ENCODE results near the gene TRIB2. TPM values are rescaled to one million over a fixed set of nuclear protein-coding genes. Genes with fewer than 3 reads are reported as not detected.

The TRIB2 gene
- total RNA-seq, 1 donor from 2014 or later: 12.3 TPM

DNA sequence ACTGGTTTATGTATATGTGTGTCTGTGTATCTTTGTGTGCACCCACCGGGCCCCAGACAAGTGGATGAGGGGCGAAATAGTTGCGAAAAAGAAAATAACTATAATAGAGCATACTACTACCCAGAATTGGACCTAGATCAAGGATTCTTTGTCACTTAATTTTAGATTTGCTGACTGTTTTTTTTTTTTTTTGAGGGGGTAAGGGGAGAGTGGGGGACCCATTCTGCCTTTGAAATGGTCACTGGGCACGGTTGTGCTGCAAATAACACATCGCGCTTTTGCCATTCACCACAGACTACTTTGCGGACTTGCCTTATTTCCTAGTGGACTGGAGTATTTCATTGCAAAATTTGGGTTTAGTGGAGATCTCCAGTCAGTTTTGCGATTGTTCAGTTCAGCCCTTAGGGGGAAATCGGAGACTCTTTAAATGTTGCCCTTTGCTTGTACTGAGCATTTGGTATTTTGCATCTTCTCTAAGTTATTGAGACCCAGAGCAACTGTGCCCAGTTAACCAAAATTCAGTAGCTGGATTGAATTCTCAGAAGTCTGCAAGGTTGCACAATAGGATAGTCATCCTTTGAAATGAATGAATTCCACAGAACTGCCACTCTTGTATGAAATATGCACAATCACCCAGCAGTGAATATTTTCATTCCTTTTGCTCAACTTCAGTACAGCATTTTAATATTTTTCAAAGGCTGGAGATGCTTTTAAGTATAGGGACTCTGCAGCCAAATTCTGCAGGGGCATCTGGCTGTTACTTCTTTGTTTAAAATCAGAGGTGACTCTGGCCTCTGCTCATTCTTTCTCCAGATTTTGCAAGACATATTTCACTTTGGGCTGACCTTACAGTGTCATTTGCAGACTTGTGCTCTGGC is 2.9 kb downstream of the TRIB2 start:
- DNase-seq (ENCODE audit: low read depth): no peak

DNA sequence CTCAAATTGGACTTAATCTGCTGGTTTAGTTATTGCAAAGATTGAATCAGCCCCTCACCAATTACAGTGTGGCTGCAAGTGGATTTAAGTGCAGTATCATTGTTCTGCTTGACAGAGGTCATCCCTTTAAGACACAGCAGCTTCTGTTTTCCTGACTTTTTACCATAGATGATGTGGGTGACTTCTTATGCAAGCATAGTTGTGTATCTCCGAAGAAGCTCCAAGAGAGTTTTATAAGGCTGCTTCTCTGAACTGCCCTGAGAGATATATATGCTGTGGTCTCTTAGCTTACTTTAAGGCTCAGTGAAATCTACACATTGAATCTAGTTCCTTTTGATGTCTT is 3.5 kb downstream of the TRIB2 start:
- DNase-seq (ENCODE audit: low read depth): no peak

DNA sequence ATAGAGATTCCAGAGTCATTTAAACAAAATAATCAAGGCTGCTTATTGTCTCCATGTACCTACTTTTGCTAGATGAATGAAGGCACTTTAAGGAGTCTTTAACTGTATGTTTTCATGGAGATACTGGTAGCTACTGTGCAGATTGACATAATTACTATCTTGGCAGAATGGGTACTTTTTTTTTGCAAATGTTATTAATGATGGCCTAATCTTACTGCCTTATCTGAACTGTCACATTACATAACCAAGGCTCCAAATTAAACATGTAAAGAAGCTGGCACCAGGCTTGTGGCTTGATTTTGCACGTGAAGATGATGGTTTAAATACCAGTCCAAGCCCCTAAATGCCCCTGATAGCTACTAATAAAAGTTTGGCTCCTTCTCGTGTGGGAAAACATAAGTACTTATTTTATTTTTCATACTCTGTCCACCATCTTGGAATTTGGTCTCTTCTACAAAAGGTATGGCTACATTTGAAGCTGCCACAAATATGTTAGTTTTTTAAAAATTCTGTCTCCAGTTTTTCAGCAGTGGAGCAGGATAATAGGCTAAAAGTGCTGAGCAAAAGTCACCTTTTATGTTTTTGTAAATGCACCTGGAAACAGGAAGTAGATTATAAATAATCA is 4.1 kb downstream of the TRIB2 start:
- no peak for DNase-seq (ENCODE audit: low read depth)

DNA sequence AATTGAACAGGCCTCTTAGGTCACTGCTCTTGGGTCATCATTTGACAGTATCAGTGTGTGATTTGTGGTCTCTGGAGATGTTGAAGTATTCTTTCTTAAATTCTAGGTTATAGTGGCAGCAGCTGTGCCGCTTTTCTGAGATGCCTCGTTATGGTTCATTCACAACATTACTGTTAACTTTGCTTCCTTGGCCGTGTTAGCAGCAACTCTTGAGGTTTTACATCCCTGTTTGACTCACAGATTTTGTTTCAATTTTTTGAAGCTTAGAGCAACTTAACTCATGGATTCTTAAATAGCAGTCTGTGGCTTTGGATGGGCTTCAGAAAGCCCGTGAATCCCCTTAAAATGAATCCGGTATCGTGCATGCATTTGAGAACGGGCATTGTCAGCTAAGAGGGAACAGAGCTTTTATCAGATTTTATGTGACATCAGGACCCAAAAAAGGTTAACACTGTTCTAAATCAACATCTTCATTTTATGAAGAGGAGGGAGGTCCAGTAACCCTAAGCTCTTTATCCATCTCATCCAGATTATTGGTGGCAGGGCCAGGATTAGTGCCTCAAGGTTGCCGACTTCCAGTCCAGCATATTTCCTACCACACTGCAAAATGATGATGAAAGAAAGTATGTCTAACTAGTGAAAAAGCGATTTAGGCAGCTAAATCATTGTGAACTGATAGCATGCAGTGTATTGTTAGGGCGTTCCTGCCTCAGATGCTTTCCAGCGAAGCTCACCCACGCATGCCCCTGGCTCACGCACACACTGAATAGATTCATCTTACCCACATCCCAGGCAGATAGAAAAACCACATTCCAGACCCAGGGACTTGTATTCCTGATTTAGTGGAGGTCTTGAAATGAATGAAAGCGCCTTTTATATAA is 5.1 kb downstream of the TRIB2 start:
- DNase-seq (ENCODE audit: low read depth): no peak

DNA sequence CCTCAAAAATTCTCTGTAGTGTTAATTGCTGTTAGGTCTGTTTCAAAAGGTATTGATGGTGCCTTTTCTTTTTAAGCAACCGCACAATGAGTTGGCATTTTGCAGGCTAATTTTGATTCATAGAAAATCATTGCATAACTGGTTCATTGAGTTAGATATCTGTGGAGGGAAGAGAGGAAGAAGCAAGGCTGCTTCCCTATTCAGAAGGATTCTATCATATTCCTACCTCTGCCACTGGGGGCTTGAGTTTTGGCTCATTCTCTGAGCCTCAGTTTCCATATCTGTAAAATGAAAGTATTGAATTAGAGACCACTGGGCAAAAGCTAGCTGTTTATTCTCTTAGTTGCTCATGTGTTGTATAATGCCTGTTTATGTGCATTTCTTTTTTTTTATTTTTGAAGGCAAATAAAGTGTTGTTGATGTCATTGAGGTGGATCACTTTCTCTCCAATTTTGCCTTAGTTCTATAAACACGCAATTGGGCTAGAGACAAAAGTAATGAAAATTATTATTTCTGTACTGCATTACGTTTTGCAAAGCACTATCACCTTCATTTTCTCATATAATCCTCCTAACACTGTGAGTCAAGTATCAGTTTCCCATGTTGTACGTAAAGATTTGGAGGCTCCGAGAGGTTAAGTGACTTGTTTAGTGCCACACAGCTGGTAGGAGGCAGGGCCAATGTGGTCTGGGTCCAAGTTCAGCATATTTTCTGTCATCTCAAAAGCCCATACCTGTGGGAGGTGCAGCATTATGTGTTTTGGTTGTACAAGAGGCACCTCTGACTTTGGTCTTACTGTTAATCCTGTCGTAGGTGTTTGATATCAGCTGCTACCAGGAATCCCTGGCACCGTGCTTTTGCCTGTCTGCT is 5.9 kb downstream of the TRIB2 start:
- no peak for DNase-seq (ENCODE audit: low read depth)

DNA sequence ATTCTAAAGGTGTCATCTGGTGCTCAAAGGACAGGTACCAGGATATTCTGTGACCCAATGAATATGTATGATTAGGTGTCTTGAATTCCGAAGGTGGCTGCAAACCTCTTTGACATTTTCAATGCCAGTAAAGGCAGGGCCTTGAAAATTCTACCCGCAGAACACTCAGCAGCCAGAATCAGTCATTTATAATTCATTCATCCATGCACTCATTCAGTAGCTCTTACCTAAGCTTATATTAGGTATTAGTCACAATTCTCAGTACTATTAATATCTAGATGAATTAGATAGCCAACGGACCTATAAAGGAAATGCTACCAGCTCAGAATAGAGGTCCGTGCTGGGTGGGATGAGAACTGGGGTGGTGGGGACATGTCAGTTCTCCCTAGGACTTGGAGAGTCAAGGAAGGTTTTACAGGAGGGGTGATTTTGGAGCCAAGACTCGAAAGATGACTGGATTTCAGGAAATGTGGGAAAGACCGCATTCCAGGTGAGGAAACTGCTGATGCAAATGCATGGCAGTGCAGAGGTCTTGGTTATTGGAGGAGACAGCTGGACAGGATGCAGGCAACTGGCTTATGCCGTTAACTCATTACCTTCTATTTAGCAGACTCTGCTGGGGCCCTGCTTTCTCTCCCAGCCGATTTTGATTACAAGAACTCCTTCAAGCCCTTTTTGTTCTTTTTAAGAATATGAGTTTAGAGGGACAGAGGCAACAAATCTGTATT is 7.2 kb downstream of the TRIB2 start:
- DNase-seq (ENCODE audit: low read depth): no peak

DNA sequence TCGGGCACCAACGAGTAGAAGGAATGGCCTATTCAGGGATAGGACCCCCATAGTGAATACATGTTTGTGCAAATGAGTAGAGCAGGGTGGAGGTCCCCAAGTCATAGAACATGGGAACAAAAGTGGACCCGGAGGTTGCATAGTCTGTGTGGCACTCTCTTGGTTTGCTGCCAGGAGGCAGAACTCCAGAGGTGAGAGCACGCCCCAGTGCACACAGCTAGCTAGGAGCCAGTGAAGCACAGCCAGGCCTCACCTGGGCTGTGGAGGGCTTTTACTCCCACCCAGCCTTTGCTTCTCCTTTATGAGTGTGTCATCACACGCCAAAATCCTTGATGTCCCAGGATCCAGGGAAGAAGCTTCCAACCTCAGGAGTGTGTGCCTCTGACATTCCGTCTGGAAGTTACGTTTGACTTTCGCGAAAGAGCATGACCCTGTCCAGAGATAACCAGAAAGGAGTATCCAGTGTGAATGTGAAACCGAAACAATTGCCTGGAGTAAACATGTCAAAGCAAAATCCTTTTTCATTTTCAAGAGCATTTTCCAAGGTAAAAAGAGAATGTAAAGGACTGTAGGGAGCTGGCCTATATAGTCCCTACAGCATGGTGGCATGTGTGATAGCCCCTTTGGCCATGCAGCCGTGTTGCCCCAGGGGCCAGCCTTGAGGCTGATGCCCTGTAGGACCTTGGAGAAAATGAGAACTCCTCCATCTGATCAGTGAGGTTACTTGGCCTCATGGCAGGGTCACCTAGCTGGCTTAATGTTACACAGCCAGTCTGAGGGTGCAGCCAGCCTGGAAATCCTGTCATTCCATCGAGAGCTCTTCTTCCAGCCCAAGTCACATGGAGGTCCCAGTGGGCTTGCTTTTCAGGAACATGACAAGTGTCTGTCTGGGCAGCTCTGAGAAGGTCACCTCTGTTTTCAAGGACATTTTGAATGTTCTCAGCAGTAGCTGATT is 8.8 kb downstream of the TRIB2 start:
- DNase-seq (ENCODE audit: low read depth): no peak

DNA sequence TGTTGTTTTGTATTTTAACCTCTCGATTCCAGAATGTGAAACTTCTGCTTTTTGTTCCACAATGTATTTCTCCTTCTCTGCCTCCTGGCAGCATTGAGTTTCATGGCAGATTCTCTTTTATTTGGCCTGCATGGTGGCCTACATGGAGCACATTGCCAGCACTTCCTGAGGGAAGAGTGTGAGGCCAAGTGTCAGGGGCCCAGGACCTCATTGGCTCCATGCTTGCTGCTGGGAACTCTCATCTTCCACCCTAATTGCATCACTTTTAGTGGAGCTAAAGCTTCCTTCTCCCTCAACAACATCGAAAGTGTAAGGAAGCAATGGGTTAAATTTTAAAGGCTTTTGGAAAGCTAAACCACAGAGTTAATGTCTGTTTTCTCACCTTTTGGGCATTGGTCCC is 9.5 kb downstream of the TRIB2 start:
- DNase-seq (ENCODE audit: low read depth): no peak

DNA sequence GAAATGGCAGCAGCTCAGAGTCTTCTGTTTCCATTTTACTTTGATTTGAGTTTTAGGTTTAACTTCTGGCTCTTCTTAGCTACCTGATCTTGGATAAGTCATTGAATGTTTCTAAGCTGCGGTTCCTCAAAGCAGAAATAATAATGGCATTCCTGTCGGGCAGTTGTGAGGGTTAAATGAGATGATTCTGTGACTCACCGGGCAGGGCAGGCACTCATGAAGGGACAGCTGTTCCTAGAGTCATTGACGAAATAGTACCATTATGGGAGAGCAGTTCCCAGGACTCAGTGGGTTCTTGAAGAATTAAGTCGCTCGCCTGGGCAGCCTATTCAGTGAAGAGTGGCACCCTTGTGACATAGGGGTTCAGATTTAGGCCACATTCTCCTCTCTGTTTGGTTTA is 10.3 kb downstream of the TRIB2 start:
- DNase-seq (ENCODE audit: low read depth): peak; percentile 90

DNA sequence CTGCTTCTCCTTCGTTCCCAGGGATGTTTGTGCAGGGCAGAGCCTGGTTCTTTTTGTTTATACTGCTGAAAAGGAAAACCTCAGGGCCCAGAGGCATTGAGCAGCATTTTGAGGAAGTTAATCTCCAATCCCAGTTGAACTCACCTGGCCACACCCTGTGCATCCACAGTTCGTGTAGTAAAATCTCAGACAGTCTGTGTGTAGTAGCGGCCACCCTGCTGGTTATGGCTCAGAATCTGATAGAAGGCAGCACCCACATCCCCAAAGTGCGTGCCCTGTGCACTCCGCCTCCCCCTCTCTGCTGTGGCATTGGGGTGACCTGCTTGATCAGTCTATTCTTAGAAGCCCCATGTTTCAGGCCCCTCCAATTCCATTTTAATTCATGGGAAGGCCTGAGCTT is 10.9 kb downstream of the TRIB2 start:
- no peak for DNase-seq (ENCODE audit: low read depth)

DNA sequence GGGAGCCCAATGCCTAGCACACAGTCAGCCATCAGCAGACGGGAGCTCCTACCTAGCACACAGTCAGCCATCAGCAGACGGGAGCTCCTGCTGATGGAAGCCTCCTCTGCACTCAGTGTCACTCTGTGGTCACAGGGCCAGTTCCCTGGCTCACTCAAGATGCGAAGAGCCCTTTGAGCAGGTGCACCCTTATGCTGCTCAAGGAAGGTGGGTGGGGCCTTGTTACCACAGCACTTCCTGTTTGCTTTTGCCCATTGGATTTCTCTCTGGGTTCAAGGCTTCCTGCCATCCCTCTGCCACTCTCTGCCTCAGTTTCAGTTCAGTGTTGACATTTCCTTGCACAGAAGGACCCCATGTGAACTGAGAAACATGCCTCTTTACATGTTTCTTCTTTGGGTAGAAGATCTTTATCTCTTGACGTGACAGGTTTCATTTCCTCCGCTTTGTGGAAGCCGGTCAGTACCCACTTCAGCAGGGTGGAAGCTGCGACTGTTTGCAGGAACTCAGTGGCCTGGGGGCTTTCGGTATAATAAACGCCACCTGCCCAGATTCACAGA is 11.6 kb downstream of the TRIB2 start:
- no peak for DNase-seq (ENCODE audit: low read depth)

DNA sequence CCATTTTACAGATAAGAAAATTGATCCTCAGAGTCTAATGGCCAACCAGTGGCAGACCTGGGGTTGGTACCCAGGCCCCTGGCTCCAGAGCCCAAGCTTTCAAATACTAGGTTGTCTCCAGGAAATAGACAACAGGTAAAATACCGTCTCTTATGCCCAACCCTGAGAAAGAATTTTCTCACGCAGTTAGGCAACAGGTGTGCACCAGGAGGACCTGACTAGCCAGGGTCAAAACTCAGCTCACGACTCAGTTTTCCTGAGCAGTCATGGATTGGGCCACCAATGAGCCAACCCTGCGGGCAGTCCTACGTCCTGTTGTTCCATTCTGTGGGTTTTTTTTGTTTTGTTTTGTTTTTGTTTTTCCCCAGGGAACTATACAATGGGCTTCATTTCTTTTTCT is 13.5 kb downstream of the TRIB2 start:
- no peak for DNase-seq (ENCODE audit: low read depth)

DNA sequence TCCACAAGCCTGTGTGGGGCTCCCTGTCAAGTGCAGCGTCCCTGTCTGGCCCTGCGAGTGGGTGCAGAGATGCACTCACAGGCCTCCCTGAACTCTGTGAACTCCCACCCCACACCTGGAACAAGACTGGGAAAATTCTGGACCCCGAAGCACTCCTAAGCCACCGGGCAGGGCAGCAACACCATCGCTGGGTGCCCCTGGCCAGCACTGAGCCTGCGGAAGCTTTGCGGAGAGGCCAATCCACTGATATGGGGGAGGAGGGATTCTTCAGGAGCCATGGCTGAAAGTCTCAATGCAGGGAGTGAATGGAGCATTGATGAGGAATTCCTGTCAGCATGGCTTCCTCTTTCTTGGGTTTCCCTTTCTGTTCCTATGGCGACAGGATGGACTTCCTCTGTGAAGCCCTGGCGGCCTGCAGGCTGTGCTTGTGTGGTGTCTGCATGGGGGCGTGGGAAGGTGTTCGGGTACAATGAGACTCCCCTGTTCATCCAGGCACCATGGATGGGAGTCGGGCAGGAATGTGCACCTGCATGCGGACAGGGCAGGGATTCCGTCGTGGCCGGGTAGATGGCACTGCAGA is 15.1 kb downstream of the TRIB2 start:
- no peak for DNase-seq (ENCODE audit: low read depth)

DNA sequence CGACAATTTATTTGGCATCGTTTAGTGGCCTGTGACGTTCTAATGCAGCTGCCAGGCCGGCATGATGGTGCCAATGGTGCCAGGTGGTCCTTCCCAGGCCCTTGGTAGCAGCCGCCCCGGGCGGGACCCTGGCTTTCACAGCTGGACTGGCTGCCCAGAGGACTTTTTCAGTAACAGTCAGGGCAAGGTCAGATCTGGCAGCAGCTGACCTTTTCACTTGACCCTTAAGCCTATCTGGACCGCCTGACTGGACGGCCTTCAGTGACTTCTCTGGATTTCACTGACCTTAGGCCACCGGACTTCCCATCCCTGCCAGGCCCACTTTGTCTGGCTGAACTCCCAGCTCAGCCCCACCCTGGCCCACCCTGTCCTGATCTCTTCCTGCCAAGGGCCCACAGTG is 15.9 kb downstream of the TRIB2 start:
- DNase-seq (ENCODE audit: low read depth): no peak

DNA sequence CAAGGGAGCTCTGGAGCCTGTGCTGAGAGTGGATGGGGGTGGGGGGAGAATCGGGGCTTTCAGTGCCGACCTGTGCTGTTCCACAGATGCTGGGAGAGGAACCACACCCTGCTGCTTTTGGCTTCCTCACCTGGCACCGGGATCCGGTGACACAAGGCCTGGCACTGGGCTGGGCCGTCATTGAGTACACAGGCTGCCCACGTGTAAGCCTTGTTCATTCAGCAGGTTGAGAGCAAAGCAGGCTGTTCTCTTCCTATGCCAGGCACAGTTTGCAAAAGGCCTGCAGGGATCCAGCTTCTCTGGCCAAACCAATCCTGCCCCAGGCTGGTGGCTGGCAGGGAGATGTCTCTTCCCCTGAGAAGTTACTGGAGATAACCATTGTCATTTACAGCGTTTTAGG is 17.1 kb downstream of the TRIB2 start:
- no peak for DNase-seq (ENCODE audit: low read depth)

DNA sequence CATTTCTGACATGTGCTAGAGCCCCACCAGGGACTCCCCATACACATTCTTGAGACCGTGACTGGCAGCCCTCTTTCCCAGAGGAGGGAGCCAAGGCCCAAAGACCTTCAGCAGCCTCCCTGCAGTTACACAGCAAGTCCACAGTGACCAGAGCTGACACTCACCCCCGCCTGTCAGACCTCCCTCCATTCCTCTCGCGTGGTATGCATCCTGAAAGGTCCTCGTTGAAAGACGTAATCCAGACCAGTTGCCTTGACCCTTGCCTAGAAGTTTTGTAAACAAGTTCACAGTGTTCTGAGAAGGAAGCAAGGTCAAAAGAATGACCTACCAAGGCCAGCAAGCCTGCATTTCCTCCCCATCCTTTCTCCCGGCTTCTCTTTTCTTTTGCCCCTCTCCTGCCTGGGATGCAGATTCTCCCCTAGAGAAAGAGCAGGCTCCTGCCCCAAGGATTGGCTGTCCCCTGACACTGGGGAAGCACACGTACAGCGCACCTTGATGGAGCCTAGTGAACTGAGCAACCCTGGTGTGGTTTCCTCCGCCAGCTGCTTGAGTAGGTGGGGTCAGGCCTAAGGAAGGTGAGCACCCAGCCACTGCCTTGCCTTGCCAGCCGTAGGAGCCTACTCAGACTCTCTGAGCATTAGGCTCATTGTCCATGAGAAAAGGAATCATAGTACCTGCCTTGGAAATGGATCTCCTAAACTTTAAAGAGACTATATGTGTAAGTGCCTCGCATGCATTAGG is 18.3 kb downstream of the TRIB2 start:
- no peak for DNase-seq (ENCODE audit: low read depth)

DNA sequence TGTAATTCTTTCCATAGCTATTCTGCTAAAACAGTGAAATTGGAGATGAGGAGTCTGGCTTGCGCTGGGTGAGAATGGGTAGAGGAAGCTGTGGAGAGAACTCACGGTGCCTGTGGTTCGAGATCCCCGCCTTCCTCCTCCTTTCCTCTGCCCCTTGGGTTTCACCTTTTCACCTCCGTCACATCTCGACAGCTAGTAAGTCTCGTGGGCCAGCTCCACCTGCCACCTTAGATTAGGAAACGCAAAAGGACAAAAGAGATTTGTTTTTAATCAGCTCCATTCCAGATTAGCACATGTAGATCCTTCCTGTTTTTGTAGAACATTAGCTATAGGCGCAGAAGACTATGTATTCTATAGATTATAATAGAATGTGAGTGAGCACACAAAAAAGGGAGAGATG is 20.6 kb downstream of the TRIB2 start:
- DNase-seq (ENCODE audit: low read depth): no peak
